K562 (cell line): ENCODE results near the gene TOR1AIP1. TPM values are rescaled to one million over a fixed set of nuclear protein-coding genes. Genes with fewer than 3 reads are reported as not detected.

Experiments used
- CREM ChIP-seq: IDR thresholded peaks from 2 replicates; pipeline ENCODE4 v1.6.1; 2014; ENCODE audit warnings: antibody characterized with exemption, low read depth
- FOXA1 ChIP-seq: fragments of 450-650 bp; IDR thresholded peaks from 2 replicates; pipeline ENCODE4 v1.6.1; 2016; ENCODE audit warnings: mild to moderate bottlenecking, borderline replicate concordance
- LCOR ChIP-seq: sonication (generic); formaldehyde crosslinking; IDR thresholded peaks from 2 replicates; pipeline ENCODE4 v1.8.0; 2022; ENCODE audit warnings: mild to moderate bottlenecking, missing genetic modification reagents
- PHTF2 ChIP-seq: fragments of 250-450 bp; sonication (Bioruptor Pico); IDR thresholded peaks from 2 replicates; pipeline ENCODE4 v1.5.0; 2021; ENCODE audit warnings: mild to moderate bottlenecking
- RFX1 ChIP-seq: fragments of 450-650 bp; IDR thresholded peaks from 2 replicates; pipeline ENCODE4 v1.6.1; 2016; ENCODE audit warnings: mild to moderate bottlenecking, moderate library complexity
- SMAD4 ChIP-seq: fragments of 250-450 bp; sonication (Bioruptor Pico); conservative IDR thresholded peaks from 2 replicates; pipeline ENCODE4 v1.8.0; 2021; ENCODE audit warnings: inconsistent platforms, mild to moderate bottlenecking, moderate library complexity
- ZNF217 ChIP-seq: sonication (generic); formaldehyde crosslinking; IDR thresholded peaks from 2 replicates; pipeline ENCODE4 v1.8.0; 2022; ENCODE audit warnings: mild to moderate bottlenecking, missing genetic modification reagents
- ZNF695 ChIP-seq: fragments of 450-650 bp; formaldehyde crosslinking; IDR thresholded peaks from 2 replicates; pipeline ENCODE4 v1.4.0; 2020; ENCODE audit warnings: mild to moderate bottlenecking, moderate library complexity
- polyA plus RNA-seq, 8 experiments: library from polyadenylated mRNA; depleted of rRNA in 4 of 8; stranded (reverse) in 5 of 8; unstranded in 3 of 8; fragments of >200 nt; fragmentation: Nextera tagmentation in 2 of 8; fragmentation: Illumina TruSeq in 1 of 8; extraction: Ambion mirVana in 2 of 8; extraction: Trizol in 1 of 8; gene quantifications; 2 replicates each; pipeline versions ENCODE4 v1.2.1 to v1.2.3, GENCODE V29; 2011 to 2014; ENCODE audit warnings: inconsistent platforms in 1 of 8, missing spikeins in 1 of 8
- total RNA-seq, 7 experiments: library from RNA; depleted of rRNA in 6 of 7; stranded (reverse); fragments of >200 nt in 6 of 7; fragmentation: Illumina TruSeq in 2 of 7; extraction: Trizol in 2 of 7; gene quantifications; 2 replicates each; pipeline versions ENCODE4 v1.2.1 to v1.2.3, GENCODE V29; 2011 to 2021; ENCODE audit warnings: low replicate concordance in 1 of 7
- TF ChIP-seq, protein P1 (sequence below), 2 experiments: fragments of 450-650 bp in 1 of 2; sonication (generic) in 1 of 2; formaldehyde crosslinking in 1 of 2; IDR thresholded peaks in 1 of 2; conservative IDR thresholded peaks in 1 of 2; 2 replicates each; pipeline versions ENCODE4 v1.6.1 to v1.8.1; 2016 to 2023; ENCODE audit warnings: mild to moderate bottlenecking in 2 of 2, moderate library complexity in 2 of 2, inconsistent platforms in 1 of 2, missing genetic modification reagents in 1 of 2
- TF ChIP-seq, protein P2 (sequence below): fragments of 250-450 bp; sonication (Bioruptor Pico); IDR thresholded peaks from 2 replicates; pipeline ENCODE4 v1.4.0; 2020
- TF ChIP-seq, protein P3 (sequence below): conservative IDR thresholded peaks from 2 replicates; pipeline ENCODE4 v1.6.1; 2011; ENCODE audit warnings: low read depth, mild to moderate bottlenecking, low read length; ENCODE audit not compliant: control insufficient read depth
- TF ChIP-seq, protein P4 (sequence below): fragments of 250-450 bp; sonication (Bioruptor Pico); IDR thresholded peaks from 2 replicates; pipeline ENCODE4 v1.4.0; 2020
- TF ChIP-seq, protein P5 (sequence below): sonication (generic); formaldehyde crosslinking; IDR thresholded peaks from 2 replicates; pipeline ENCODE4 v1.8.0; 2022; ENCODE audit warnings: mild to moderate bottlenecking, missing genetic modification reagents, borderline replicate concordance
- TF ChIP-seq, protein P6 (sequence below): sonication (generic); formaldehyde crosslinking; IDR thresholded peaks from 2 replicates; pipeline ENCODE4 v1.8.0; 2022; ENCODE audit warnings: missing genetic modification reagents, mild to moderate bottlenecking, borderline replicate concordance

Gene TOR1AIP1
- total and polyA plus RNA-seq, 9 of the 15 experiments (the other 6 are each of a cell fraction or from before 2014, with no cell fraction given) = 18.1 to 46.9 (median 35.5) TPM

DNA sequence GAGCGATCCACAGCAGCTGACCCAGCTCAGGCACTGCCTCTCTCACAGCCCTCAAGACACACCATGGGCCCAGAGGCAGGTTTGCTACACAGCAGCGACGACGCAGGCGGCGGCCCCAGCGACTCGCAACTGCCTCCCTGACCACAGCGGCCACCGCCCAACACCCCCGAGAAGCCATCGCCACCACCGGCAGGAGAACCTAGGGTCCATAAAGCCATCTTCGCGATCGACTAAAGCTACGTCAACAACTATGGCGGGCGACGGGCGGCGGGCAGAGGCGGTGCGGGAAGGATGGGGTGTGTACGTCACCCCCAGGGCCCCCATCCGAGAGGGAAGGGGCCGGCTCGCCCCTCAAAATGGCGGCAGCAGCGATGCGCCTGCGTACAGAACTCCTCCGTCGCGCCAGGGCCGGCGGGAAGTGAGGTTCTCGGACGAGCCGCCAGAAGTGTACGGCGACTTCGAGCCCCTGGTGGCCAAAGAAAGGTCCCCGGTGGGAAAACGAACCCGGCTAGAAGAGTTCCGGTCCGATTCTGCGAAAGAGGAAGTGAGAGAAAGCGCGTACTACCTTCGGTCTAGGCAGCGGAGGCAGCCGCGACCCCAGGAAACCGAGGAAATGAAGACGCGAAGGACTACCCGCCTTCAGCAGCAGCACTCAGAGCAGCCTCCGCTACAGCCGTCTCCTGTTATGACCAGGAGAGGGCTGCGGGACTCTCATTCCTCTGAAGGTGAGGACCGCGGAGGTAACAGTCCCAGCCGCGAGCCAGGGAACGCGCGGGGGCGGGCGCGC is at the start of gene TOR1AIP1 (continued):
- TF ChIP-seq, protein P1, sequence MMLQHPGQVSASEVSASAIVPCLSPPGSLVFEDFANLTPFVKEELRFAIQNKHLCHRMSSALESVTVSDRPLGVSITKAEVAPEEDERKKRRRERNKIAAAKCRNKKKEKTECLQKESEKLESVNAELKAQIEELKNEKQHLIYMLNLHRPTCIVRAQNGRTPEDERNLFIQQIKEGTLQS (IDR thresholded peaks at IDR 0.05) = peak; percentile 80
- TF ChIP-seq, protein P1 (CRISPR knock-in tag; conservative IDR thresholded peaks at IDR 0.05) = peak; percentile 76
- TF ChIP-seq, protein P2, sequence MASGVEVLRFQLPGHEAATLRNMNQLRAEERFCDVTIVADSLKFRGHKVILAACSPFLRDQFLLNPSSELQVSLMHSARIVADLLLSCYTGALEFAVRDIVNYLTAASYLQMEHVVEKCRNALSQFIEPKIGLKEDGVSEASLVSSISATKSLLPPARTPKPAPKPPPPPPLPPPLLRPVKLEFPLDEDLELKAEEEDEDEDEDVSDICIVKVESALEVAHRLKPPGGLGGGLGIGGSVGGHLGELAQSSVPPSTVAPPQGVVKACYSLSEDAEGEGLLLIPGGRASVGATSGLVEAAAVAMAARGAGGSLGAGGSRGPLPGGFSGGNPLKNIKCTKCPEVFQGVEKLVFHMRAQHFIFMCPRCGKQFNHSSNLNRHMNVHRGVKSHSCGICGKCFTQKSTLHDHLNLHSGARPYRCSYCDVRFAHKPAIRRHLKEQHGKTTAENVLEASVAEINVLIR (CRISPR knock-in tag) = peak; percentile 95
- TF ChIP-seq, protein P3, sequence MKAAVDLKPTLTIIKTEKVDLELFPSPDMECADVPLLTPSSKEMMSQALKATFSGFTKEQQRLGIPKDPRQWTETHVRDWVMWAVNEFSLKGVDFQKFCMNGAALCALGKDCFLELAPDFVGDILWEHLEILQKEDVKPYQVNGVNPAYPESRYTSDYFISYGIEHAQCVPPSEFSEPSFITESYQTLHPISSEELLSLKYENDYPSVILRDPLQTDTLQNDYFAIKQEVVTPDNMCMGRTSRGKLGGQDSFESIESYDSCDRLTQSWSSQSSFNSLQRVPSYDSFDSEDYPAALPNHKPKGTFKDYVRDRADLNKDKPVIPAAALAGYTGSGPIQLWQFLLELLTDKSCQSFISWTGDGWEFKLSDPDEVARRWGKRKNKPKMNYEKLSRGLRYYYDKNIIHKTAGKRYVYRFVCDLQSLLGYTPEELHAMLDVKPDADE = peak; percentile 100
- TF ChIP-seq CREM = peak; percentile 96
- peak; percentile 92 for TF ChIP-seq SMAD4 (CRISPR knock-in tag)
- no peak for TF ChIP-seq FOXA1
- TF ChIP-seq ZNF695 = no peak; the same call in 1 of the 2 replicates
- TF ChIP-seq, protein P4, sequence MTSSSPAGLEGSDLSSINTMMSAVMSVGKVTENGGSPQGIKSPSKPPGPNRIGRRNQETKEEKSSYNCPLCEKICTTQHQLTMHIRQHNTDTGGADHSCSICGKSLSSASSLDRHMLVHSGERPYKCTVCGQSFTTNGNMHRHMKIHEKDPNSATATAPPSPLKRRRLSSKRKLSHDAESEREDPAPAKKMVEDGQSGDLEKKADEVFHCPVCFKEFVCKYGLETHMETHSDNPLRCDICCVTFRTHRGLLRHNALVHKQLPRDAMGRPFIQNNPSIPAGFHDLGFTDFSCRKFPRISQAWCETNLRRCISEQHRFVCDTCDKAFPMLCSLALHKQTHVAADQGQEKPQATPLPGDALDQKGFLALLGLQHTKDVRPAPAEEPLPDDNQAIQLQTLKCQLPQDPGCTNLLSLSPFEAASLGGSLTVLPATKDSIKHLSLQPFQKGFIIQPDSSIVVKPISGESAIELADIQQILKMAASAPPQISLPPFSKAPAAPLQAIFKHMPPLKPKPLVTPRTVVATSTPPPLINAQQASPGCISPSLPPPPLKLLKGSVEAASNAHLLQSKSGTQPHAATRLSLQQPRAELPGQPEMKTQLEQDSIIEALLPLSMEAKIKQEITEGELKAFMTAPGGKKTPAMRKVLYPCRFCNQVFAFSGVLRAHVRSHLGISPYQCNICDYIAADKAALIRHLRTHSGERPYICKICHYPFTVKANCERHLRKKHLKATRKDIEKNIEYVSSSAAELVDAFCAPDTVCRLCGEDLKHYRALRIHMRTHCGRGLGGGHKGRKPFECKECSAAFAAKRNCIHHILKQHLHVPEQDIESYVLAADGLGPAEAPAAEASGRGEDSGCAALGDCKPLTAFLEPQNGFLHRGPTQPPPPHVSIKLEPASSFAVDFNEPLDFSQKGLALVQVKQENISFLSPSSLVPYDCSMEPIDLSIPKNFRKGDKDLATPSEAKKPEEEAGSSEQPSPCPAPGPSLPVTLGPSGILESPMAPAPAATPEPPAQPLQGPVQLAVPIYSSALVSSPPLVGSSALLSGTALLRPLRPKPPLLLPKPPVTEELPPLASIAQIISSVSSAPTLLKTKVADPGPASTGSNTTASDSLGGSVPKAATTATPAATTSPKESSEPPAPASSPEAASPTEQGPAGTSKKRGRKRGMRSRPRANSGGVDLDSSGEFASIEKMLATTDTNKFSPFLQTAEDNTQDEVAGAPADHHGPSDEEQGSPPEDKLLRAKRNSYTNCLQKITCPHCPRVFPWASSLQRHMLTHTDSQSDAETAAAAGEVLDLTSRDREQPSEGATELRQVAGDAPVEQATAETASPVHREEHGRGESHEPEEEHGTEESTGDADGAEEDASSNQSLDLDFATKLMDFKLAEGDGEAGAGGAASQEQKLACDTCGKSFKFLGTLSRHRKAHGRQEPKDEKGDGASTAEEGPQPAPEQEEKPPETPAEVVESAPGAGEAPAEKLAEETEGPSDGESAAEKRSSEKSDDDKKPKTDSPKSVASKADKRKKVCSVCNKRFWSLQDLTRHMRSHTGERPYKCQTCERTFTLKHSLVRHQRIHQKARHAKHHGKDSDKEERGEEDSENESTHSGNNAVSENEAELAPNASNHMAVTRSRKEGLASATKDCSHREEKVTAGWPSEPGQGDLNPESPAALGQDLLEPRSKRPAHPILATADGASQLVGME = peak; percentile 97
- no peak for TF ChIP-seq RFX1
- 0 out of 2 replicates have a peak, but pooled peaks have one; percentile 50 for TF ChIP-seq PHTF2
- no peak for TF ChIP-seq ZNF217 (CRISPR knock-in tag)
- TF ChIP-seq, protein P5, sequence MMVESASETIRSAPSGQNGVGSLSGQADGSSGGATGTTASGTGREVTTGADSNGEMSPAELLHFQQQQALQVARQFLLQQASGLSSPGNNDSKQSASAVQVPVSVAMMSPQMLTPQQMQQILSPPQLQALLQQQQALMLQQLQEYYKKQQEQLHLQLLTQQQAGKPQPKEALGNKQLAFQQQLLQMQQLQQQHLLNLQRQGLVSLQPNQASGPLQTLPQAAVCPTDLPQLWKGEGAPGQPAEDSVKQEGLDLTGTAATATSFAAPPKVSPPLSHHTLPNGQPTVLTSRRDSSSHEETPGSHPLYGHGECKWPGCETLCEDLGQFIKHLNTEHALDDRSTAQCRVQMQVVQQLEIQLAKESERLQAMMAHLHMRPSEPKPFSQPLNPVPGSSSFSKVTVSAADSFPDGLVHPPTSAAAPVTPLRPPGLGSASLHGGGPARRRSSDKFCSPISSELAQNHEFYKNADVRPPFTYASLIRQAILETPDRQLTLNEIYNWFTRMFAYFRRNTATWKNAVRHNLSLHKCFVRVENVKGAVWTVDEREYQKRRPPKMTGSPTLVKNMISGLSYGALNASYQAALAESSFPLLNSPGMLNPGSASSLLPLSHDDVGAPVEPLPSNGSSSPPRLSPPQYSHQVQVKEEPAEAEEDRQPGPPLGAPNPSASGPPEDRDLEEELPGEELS (CRISPR knock-in tag) = no peak
- TF ChIP-seq, protein P6, sequence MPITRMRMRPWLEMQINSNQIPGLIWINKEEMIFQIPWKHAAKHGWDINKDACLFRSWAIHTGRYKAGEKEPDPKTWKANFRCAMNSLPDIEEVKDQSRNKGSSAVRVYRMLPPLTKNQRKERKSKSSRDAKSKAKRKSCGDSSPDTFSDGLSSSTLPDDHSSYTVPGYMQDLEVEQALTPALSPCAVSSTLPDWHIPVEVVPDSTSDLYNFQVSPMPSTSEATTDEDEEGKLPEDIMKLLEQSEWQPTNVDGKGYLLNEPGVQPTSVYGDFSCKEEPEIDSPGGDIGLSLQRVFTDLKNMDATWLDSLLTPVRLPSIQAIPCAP = no peak
- TF ChIP-seq LCOR (CRISPR knock-in tag) = peak; percentile 99
